HG02678 (cell line): ENCODE measurements around the gene USP4.
"Not testable (repeated sequence)": the region's sequence is repeated elsewhere in the genome, so short reads cannot be mapped to it uniquely, and the experiment has no call there.

ENCODE experiments used
- ATAC-seq: cut with Tn5 transposase; IDR thresholded peaks from one replicate; pipeline ENCODE4 v1.9.1; 2021; ENCODE audit warnings: mild to moderate bottlenecking, moderate library complexity; ENCODE audit not compliant: unreplicated experiment

Gene USP4, protein sequence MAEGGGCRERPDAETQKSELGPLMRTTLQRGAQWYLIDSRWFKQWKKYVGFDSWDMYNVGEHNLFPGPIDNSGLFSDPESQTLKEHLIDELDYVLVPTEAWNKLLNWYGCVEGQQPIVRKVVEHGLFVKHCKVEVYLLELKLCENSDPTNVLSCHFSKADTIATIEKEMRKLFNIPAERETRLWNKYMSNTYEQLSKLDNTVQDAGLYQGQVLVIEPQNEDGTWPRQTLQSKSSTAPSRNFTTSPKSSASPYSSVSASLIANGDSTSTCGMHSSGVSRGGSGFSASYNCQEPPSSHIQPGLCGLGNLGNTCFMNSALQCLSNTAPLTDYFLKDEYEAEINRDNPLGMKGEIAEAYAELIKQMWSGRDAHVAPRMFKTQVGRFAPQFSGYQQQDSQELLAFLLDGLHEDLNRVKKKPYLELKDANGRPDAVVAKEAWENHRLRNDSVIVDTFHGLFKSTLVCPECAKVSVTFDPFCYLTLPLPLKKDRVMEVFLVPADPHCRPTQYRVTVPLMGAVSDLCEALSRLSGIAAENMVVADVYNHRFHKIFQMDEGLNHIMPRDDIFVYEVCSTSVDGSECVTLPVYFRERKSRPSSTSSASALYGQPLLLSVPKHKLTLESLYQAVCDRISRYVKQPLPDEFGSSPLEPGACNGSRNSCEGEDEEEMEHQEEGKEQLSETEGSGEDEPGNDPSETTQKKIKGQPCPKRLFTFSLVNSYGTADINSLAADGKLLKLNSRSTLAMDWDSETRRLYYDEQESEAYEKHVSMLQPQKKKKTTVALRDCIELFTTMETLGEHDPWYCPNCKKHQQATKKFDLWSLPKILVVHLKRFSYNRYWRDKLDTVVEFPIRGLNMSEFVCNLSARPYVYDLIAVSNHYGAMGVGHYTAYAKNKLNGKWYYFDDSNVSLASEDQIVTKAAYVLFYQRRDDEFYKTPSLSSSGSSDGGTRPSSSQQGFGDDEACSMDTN

DNA sequence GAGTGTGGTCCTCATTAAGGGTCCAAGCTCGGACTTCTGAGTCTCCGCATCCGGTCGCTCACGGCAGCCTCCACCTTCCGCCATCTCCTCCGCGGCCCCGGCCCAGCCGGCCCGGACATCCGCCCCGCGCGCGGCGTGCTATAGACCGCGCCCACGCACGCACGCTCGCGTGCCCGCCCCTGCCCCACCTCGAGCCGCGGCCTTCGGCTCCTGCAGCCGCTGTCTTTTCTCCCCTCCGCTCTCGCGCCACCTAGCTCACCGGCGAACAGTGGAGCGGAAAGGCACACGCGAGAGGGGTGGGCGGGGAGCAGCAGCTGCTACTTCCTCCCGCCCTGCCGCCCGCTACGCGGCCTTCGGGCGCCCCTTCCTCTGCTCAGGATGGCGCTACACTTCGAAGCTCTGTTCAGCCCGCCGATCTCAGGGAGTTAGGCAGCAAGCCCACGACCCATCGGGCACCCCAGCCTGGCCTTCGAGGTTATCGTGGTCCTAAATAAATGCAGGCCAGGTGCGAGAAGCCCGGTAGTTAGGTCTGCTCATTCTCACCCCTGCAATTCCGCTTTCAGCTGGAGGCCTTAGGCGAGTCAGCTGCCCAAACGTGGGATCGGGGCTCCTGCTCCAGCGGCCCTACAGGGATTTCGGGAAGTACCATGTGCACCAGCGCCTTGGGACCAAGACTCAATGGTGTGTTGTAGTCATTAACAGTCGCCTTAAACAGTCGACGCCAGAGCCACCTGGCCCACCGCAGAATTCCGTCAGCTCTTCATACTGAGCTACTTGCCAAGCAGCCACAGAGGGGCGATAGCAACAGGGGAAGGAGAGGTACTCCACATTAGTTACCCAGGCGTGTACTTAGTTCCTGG is at the start of gene USP4:
USP4 (minus strand) TSS at position 113 of the 860 bp plus-strand sequence; CDS start at position 84, 29 bp downstream.
- ATAC-seq, result peak; percentile 84

DNA sequence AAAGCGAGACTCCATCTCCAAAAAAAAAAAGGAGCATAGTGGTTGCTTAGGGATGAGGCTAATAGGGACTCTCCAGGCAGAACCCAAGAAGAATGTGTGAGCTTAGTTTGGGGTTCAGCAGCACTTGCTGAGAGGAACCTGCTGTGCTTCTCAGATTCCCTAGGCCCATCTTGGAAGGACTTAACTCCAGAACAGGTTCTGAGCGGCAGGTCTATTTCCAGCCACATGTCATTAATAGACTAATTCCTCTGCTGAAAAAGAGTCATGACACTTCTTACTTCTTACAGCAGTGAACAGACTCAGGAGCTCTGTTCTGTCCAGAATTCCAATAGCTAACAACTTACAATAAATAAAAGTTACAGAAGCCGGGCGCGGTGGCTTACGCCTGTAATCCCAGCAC is 49.4 kb upstream of the USP4 start:
- ATAC-seq, result no peak

DNA sequence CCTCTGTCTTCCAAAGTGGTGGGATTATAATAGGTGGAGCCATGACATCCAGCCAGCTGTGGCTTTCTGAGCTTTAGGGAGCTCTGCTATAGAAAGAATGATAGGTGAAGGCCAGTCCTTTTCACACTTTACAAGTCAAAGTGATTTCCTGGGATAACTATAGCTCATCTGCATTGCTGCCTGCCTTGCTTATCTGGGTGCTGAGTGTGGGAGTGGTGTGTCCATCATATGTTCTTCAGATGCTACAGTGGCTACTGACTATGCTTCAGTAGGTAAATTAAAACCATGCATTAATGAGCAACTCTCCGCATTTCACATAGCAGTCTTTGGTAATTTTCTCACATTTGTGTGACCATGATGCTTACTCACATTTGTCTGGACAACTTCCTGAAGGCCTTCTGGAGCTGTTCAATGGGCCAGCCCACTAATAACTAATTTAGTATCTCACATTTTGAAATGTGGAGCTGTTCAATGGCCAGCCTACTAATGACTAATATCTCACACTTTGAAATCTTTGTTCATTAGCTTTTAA is 48.5 kb upstream of the USP4 start:
- no peak for ATAC-seq

DNA sequence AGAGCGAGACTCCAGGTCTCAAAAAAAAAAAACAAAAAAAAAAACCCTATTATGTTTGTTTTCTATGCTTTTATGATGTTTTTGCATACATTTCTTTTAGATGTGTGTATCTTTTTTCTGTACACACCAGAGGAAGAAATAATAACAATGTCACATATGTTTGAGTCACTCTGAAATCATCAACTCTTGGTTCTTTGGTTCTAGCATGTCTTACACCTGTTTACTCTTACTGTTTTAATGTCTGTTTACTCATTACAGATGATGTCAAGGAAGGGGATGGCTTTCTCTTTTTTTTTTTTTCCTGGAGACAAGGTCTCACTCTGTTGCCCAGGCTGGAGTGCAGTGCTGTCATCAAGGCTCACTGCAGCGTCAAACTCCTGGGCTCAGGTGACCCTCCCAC is 47.9 kb upstream of the USP4 start:
- ATAC-seq, result no peak

DNA sequence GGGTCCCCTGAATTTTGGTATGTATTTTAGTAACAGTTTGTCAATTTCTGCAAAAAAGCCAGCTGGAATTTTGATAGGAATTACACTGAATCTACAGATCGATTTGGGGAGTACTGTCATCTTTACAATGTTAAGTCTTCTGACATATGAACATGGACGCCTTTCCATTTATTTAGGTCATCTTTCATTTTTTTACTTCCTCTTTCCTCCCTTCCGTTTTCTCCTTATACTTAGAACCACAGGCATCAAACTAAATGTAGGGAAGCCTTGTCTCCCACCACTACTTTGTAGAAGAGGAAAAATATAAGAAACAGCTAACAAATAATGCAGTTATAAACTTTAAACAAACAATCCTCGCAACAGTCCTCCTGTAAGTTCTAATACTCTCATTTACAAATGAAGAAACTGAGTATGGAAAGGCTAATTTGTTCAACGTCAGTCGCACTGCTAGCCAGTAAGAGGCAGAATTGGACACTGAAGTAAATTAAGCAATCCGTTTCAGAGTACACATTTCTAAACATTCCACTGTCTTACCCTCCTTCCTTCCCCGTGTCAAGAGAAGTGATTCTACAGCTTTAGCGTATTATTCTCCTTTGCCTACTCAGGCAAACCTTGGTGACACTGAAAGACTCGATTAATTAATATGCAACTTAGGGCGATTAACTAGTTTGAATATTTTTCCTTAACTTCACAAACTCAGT is 46.4 kb upstream of the USP4 start:
- ATAC-seq, result no peak

DNA sequence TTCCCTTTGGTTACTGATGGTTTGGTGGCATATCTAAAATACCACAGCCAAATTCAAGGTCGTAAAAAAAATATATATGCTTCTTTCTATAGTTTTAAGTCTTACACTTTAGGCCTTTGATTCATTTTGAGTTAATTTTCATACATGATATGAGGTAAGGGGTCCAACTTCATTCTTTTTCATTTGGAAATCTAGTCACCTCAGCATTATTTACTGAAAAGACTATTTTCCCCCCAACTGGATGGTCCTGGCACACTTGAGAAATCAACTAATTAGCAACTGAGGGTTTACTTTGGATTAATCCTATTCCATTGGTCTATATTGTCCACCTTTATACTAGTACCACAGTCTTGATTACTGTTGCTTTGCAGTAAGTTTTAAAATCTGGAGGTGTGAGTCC is 45.8 kb upstream of the USP4 start:
- no peak for ATAC-seq

DNA sequence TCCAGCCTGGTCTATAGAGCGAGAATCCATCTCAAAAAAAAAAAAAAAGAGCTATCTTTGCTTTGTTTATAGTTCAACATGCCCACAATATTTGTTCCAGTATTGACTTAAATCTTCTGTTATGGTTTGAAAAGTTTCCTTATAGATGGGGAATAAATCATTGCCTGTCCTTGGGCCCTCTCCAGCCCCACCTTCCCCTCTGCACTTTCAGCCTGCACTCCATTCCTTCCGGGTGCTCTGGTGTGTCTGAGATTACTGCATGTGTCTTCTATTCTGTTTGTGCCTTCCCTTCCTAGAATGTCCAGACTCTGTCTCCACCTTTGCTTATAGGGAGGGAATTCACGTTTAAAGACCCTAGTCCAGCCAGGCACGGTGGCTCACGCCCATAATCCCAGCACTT is 43.5 kb upstream of the USP4 start:
- no peak for ATAC-seq

DNA sequence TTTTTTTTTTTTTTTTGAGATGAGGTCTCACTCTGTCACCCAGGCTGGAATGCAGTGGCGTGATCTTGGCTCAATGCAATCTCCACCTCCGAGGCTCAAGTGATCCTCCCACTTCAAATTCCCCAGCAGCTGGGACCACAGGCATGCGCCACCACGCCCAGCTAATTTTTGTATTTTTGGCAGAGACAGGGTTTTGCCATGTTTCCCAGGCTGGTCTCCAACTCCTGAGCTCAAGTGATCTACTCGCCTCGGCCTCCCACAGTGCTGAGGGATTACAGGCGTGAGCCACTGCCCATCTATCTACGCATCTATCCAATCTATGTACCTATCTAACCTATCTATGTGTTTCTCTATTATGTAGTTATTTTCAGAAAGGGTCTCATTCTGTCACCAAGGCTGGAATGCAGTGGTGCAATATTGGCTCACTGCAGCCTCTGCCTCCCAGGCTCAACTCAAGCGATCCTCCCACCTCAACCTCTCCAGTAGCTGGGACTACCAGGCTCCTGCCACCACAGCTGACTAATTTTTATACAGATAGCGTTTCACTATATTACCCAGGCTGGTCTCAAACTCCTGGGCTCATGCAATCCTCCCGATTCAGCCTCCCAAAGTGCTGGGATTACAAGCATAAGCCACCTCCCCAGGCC is 38.5 kb upstream of the USP4 start:
- no peak for ATAC-seq

DNA sequence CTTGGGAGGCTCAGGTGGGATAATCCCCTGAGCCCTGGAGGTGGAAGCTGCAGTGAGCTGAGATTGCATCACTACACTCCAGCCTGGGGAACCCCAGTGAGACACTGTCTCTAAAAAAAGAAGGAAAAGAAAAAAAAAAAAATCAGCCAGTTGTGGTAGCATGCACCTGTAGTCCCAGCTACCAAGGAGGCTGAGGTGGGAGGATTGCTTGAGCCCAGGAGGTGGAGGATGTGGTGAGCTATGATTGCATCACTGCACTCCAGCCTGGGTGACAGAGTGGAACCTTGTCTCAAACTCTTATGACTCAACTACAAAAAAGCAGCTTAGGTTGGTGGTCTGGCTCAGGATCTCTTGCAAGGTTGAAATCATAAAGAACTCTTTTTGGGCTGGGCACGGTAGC is 37.6 kb upstream of the USP4 start:
- ATAC-seq, result no peak

DNA sequence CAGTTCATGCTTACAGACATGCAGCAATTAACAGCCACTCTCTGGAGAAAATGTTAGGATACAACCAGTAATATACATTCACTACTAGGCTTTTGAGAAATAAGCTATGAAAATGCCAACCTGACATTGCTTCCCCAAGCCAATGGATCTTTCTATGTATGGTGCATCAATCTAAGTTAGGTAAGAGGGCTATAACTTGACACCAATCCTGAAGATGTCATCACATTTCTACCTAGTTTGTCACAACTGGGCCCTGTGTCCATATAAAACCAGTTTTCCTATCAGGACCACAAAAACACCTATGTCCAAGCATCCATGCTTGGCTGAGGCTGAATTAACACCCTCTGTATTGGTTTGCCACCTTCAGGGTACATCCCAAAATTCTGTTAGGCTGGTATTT is 32.1 kb upstream of the USP4 start:
- ATAC-seq, result no peak

DNA sequence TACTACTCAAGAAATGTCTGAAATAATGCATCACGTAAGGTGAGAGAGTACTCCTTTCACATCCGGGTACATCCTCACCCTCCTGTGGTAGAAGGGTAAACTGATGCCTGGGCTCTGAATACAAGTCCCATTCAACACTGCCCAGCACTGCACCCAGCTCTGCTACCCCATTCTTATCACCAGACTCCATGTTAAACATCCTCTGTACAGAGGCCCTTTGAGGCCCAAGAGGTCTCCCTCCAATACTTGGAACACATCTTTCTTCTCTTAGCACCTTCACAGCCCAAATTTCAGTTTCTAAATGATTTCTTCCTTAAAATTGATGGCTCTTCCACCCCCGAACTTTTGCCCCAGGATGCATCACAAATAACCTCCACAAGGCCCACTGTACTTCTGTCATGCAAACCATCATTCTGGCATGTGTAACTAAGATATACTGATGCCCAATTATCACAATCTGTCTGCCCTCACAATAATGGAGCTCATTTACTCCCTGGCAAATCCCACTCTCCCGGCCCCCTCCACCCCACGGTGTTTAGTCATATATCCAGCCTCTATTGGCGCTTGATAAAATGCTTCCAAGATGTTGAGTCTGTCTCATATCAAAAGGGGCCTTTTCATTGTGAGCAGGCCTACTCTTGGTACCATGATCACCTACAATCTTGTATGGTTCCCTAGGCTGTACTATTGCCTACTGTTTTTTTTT is 30.9 kb upstream of the USP4 start:
- no peak for ATAC-seq

DNA sequence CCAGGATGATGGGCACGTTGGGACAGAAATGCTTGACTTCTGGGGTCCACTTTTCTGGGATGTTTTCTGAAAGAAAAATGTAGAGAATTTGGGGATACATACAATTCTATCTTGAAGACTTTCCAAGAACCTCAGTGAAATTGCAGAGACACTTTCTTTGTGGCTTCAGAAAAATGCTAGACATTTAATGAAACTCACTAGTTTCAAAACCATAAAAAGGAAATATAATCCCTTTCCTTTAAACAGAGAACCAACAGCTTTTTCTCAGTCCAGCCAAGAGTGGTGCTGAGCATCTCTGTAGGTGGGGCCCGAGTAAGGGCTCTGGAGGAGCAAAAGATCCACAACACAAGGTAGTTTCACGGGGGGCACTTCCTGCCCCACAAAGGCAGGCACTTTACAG is 22.7 kb upstream of the USP4 start:
- ATAC-seq, result no peak

DNA sequence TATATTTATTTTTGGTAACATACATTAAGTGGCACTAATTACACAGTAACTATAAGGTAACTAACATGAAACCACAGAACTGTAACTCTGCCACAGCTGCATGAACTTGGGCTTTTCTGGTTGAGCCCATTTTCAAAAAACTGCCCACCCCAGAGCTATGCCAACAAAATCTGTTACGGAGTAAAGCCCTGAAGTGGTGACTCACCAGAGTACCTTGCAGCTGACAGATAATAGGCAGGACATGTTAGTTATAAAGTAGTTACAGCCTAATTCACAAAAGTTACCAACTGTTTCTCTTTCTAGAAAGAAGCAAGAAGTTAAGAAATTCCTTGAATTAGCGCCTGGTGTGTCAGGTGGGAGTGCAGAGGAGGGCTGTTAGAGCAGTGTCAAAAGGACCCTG is 19.8 kb upstream of the USP4 start:
- ATAC-seq, result no peak

DNA sequence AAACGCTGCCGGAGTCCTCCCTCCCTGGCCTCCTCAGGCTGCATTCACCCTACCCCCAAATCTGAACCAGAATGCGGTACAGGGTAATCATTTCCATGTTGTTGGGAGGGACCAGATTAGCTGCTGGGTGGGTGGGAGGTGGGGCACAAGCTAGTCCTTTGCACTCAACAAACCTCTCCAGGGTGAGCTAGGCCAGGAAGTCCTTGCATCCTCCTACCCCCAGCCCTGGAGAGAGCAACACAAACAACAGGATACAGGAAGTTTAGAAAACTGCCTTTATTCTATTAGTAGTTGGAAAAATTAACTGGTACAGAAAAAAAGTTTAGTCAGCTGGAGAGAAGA is 19.0 kb upstream of the USP4 start:
- no peak for ATAC-seq

DNA sequence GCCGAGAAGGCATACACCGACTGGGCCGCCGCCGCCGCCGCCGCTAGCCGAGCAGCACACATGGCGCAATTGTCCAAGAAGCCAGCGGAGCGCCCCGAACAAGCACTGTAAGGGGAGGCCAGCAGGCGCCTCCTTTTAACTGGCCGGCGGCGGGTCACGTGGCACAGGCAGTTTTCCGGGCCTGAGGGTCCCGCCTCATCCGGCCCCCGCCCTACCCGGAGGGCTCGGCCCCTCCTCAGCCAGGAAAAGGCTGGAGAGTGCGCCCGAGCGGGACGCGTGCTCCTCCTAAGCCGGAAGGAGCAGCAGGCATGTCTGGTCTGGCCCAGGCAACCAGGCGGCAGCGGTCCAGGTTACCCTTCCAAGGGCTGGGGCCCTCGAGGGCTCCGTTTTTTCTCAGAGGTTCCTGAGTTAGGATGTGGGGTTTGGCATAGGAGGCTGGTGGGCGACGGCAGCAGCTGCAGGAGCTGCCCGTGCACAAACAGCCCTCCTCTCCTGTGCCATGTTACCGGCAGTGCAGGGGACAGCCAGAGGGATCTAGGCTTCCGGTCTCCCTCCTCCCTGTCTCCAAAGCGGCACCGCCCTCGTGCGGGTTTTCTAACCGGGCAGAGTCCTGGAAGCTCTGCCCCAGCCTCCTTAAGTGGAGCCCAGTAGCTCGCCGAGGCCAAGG is 18.5 kb upstream of the USP4 start, which contains the start of gene GPX1:
GPX1 (minus strand) TSS at position 137 of the 667 bp plus-strand sequence; CDS start at position 62, 75 bp downstream.
- peak; percentile 89 for ATAC-seq

DNA sequence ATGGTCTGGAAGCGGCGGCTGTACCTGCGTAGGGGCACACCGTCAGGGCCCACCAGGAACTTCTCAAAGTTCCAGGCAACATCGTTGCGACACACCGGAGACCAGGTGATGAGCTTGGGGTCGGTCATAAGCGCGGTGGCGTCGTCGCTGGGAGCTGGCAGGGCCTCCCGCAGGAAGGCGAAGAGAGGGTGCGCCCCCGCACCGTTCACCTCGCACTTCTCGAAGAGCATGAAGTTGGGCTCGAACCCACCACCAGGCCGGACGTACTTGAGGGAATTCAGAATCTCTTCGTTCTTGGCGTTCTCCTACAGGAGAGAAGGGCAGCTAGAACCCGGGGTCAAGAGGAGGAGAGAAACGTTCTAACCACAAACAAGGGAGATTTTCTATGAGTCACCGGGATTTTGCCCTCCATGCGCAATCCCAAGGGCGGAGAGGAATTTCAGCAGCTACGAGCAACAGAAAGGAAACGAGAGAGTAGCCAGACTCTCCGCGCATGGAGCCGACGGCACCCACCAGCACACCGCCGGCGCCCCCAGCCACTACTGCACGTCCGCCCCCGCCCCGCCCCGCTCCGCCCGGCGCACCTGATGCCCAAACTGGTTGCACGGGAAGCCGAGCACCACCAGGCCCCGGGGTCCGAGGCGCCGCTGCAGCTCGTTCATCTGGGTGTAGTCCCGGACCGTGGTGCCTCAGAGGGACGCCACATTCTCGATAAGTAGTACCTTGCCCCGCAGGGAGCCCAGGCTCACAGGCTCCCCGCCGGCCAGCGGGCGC is 17.8 kb upstream of the USP4 start:
- ATAC-seq, result not testable (repeated sequence)

DNA sequence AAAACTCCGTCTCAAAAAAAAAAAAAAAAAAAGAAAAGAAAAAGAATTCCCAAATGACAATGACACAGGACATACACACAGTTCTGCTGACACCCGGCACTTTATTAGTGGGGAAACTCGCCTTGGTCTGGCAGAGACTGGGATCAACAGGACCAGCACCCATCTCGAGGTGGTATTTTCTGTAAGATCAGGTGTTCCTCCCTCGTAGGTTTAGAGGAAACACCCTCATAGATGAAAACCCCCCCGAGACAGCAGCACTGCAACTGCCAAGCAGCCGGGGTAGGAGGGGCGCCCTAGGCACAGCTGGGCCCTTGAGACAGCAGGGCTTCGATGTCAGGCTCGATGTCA is 17.2 kb upstream of the USP4 start:
- not testable (repeated sequence) for ATAC-seq
